Endothelial cell of hepatic sinusoid (primary cell): Measurements from ENCODE around the gene TCEANC2.

Experiments
- in situ Hi-C: cut with HindIII; loops from 2 replicates; pipeline ENCODE4 v1.10.0; 2017; ENCODE audit warnings: low sequenced_read_pairs

TCEANC2 gene

DNA sequence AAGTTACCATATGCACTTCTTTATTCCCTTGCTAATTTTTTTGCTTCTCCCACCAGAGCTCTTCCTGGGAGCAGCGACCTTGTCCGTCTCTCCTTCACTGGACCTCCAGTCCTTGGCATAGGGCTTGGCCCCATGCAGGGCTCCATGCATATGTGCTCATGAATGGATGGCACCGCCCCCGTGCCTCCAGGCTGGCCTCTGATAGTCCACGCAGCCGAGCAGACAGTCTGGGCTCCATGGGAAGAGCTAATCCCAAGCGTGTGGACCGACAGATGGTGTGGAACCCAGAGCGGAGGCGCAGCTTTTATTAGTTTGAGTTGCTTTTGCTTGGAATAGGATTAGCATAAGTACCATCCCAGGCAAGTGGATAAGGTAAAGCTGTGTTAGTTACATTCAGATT is 57.6 kb downstream of the TCEANC2 start:
- in situ Hi-C loops = loop anchor here (5.0 kb wide), 1 partner anchor 39 kb away; no protein-coding TSS in a partner anchor

DNA sequence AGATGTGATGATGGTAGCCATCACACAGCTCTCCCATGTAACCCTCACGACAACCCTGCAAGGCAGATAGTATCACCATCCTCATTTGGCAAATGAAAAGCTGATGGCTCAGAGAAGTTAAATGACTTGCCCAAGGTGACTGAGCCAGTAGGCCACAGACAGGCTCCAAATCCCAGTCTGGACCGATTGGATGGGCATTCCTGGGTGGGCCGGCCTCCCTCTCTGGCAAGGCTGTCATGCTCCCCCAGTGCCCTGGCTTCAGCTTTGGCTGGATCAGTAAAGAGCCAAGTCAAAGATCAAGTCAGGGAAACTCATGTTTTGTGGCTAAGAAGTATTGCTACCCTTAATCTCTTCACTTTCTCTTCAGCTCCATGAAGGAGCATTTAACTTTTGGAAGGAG is 58.2 kb downstream of the TCEANC2 start:
- in situ Hi-C loops = loop anchor here (5.0 kb wide), 1 partner anchor 39 kb away; no protein-coding TSS in a partner anchor

DNA sequence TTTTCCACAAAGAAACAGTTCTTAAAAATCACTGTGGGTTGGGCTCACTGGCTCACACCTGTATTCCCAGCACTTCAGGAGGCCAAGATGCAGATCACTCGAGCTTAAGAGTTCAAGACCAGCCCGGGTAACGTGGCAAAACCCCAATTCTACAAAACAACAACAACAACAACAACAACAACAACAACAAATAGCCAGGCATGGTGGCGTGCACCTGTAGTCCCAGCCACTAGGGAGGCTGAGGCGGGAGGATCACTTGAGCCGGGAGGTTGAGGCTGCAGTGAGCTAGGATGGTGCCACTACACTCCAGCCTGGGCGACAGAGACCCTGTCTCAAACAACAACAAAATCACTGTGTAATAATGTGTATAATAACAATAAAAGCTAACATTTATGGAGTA is 58.6 kb downstream of the TCEANC2 start:
- in situ Hi-C loops = loop anchor here (5.0 kb wide), 1 partner anchor 40 kb away; no protein-coding TSS in a partner anchor

DNA sequence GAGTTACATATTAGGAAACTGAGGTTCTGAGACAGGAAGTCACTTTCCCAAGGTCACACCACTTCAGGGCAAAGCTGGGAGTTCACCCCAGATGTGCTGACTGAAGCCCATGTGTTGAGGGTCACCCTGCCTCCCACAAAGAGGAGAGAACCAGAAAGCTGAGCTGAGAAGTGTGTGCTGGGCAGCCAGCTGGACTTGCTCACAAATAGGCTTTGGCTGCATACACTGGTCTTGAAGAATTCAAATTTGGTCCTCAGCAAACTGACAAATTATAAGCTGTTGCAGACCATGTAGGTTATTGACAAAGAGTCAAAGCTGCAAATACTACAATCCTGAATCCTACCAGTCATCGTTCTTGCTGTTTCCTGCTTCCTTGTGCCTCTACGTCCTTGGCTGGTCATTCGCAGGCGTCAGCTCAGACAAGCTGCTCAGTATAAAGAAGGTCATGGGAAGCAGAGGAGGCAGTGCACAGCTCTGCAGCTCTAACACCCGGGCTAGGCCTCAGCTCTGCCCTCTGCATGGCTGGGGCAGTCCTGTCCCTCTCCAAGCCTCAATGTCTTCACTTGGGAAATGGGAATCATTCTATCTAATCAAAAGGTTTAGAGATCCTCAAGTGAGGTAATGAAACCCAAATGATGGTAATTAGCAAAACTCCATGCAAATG is 59.4 kb downstream of the TCEANC2 start:
- in situ Hi-C loops = loop anchor here (5.0 kb wide), 1 partner anchor 41 kb away; no protein-coding TSS in a partner anchor

- in situ Hi-C loops = loop anchor here (5.0 kb wide), 1 partner anchor 42 kb away; no protein-coding TSS in a partner anchor
Measured at GRCh38 chr1:54114001-54114400, 60.6 kb downstream of the TCEANC2 start.

GRCh38 chr1:54114955-54115354 is 61.5 kb downstream of the TCEANC2 start:
- in situ Hi-C loops = loop anchor here (5.0 kb wide), 1 partner anchor 43 kb away; no protein-coding TSS in a partner anchor

DNA sequence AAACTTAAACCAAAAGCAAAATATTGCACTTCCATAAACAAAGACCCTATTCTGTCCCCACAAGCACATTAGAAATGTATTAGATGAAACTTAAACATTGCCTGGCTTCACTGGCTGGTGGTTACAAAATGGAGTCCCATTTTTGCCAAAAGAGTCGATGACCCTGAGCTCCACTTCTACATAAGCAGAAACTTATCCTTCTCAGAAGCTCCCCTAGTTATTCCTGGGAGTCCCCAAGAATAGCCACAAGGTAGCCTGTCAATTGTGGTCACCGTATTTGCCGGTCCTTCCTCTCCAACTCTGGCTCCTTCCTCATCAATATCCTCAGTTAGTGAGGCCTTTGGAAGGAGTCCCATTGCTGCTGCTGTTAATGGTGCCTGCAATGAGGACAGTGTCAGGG is 62.1 kb downstream of the TCEANC2 start:
- in situ Hi-C loops = no loop called here

- in situ Hi-C loops = no loop called here
Measured at GRCh38 chr1:54117815-54118563, 64.6 kb downstream of the TCEANC2 start.

- in situ Hi-C loops = no loop called here
Measured at GRCh38 chr1:54118704-54119103, 65.3 kb downstream of the TCEANC2 start.

- in situ Hi-C loops = no loop called here
Measured at GRCh38 chr1:54120018-54120697, 66.8 kb downstream of the TCEANC2 start.

DNA sequence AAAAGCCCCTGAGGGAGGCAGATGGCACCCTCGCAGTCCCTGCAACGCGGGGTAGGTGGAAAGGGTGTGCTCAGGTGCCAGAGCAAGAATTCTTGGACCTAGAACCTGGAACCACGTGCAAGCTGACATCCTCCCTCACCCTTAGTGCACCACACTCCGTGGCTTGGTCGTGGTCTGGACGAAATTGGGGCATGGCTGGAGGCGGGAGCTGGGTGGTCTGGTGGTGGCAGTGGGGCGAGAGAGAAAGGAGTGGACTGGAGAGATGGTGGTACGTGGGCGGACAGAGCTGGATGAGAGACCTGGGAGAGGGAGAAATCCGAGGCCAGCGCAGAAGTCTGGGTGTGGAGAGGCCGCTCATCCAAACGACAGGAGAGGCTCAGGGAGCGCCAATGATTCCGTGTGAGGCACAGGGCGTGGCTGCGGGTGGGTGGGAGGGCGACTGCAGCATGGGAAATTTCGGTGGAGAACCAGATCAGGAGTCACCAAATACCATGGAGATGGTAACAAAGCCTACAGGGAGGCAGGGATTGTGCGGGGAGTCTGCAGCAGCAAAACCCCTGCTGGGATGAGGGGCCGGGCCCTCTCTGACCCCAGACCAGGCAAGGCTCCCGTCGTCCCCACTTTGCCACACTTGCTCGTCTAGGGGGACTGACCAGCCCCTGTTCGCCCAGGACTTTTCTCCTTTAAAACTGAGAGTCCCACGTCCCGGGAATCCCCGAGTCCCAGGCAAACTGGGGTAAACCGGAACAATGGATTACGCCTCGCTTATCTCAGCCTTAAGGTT is 67.5 kb downstream of the TCEANC2 start:
- in situ Hi-C loops = no loop called here

DNA sequence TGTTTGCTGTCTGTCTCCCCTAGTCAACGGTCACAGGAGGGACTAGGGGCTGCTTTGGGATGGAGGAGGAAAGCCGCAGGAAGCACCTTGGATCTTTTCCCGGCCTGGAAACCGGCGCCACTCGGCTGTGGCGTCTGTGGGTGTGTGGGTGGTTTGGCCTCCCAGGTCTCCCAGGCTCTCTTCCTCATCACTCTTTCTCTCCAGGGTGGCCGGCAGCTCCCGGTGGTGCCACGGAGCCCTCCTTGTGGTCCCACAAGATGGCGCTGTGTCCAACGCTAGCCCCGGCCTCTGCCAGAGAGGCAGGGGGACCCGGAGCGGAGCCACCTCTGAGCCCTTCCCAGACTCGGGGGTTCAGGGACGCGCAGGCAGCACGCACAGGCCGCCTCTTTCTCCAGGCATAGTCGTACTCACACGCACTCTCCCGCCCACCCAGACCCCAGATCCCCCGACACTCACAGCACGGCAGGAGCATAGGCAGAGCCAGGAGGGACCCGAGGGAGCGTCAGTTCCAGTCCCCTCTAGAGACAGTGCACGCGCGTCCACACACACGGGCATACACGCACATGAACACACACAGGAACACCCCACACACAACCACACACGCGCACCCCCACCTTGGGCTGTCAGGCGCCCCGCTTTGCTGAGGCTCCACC is 68.2 kb downstream of the TCEANC2 start:
- in situ Hi-C loops = no loop called here

DNA sequence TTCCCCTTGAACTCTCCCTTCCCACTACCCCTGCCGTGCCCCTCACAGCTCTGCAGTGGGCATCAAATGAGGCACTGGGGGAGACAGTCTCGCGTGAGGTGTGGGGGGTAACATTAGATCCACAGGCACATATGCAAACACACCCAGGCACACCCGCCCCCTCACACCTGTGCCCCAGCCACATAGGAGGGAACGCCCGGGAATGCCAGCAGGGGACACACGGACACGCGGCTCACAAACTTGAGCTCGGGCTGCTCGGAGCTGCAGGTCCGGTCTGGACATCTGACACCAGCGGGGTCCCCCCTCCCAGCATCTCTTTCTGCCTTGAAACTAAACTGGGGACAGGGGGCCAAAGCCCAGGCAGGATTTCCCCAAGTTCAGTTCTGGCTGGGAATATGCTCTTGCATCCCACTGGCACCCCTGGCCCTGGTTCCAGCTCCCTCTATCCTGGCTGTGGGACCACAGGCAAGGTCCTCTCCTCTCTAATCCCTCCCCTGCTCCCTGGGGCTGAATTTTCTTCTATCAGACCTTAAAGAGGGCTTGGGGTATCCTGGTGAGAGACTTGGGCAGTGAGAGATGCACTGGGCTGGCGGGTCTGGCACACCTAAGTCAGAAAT is 68.8 kb downstream of the TCEANC2 start:
- in situ Hi-C loops = no loop called here

DNA sequence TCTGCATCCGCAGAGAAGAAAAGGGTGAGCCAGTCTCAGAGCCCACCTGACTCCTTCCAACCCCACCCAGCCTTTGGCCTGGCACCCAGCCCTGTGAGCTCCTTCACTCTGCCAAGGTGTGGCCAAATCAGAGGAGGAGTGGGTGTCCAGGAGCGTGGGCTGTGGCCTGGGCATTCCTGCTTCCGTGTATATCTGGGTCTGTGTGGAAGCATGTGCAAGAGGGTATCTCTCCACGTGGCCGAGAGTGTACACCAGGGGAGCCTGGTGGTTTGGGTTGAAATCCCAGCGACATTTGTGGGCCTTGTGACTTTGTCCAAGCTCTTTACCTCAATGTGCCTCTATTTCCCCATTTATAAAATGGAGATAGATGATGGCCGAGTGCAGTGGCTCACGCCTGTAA is 69.6 kb downstream of the TCEANC2 start:
- in situ Hi-C loops = no loop called here

- in situ Hi-C loops = no loop called here
Measured at GRCh38 chr1:54124472-54124871, 71.1 kb downstream of the TCEANC2 start.

- in situ Hi-C loops = loop anchor here (5.0 kb wide), 1 partner anchor 47 kb away; no protein-coding TSS in a partner anchor
Measured at GRCh38 chr1:54124906-54125305, 71.5 kb downstream of the TCEANC2 start.

- in situ Hi-C loops = loop anchor here (5.0 kb wide), 1 partner anchor 47 kb away; no protein-coding TSS in a partner anchor
Measured at GRCh38 chr1:54125386-54126070, 72.1 kb downstream of the TCEANC2 start.

DNA sequence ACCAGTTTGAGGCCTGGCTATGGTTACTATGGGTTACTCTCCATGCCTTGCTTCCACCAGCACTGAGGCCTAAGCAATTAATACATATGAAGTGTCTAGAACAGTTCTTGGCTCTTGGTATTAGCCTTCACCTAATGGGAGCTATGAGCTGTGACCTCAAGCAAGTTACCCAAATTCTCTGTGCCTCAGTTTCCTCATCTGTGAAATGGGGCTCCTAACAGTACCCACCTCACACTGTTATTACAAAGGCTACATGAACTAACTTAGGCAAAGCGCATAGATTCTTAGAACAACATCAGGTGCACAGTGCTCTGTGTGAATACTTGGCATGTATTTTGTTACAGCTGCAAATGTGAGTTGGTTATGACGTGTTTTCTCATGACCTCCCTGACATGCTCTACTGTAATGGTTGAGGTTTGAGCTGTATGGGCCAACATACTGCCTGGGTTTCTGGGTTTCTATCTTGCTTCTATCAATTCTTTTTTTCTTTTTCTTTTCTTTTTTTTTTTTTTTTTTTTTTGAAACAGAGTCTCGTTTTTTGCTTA is 72.9 kb downstream of the TCEANC2 start:
- in situ Hi-C loops = loop anchor here (5.0 kb wide), 1 partner anchor 46 kb away; no protein-coding TSS in a partner anchor
